ENCODE measurements around the gene CHCHD3. TPM values are rescaled to one million over a fixed set of nuclear protein-coding genes. Genes with fewer than 3 reads are reported as not detected.

Gene CHCHD3
- total RNA-seq, 1 experiment from 2014 or later: 100 TPM

- CTCF ChIA-PET: no interaction called here
These were observed 312.6 kb downstream of the CHCHD3 start for GRCh38 chr7:132769280-132769679.

GRCh38 chr7:132768099-132768498, 313.8 kb downstream of the CHCHD3 start:
- Histone ChIP-seq H3K9me2 (ENCODE audit: insufficient read depth) (no peaks in the 10 kb centered on the region; the same call in 1 of the 2 replicates), H3K27ac (no peak overlapping the region), H2AFZ (no peak overlapping the region), H3F3A (ENCODE audit: insufficient read depth, low read depth) (no peaks in the 10 kb centered on the region), H3K27me3 (ENCODE audit: insufficient read depth, low read depth) (peaks cover 26% of the 10 kb centered on the region; the same call in 1 of the 2 replicates), H3K79me2 (ENCODE audit: low read depth) (no peaks in the 10 kb centered on the region), H3K4me1 (replicated peaks; ENCODE audit: insufficient read depth) (no peaks in the 10 kb centered on the region), H3K4me2 (no peak overlapping the region), H4K20me1 (ENCODE audit: insufficient read depth) (no peaks in the 10 kb centered on the region), H3K36me3 (ENCODE audit: low read depth) (no peaks in the 10 kb centered on the region), H3K4me3 (no peak overlapping the region), H3K9me3 (ENCODE audit: insufficient read depth, low read depth) (peaks cover 8% of the 10 kb centered on the region; the same call in 1 of the 2 replicates)
- ChIA-PET CTCF (no interaction called here), POLR2A (ENCODE audit: unreplicated experiment) (no interaction called here)
- no peak for DNase-seq
- TF ChIP-seq CTCF (conservative IDR thresholded peaks at IDR 0.05): no peak
- no peak for TF ChIP-seq EZH2 (IDR thresholded peaks at IDR 0.05; ENCODE audit: low read depth)
- no TSS peak for BruUV-seq (replicated peaks)
- intact Hi-C loops (cut with micrococcal nuclease; ENCODE audit: unreplicated experiment): no loop called here

More at GRCh38 chr7:132769280-132769679, 312.6 kb downstream of the CHCHD3 start:
- Histone ChIP-seq H3K4me1 (replicated peaks; ENCODE audit: insufficient read depth) (no peaks in the 10 kb centered on the region), H3F3A (ENCODE audit: insufficient read depth, low read depth) (no peaks in the 10 kb centered on the region), H3K9me3 (ENCODE audit: insufficient read depth, low read depth) (peaks cover 8% of the 10 kb centered on the region; the same call in 1 of the 2 replicates), H3K27ac (no peak overlapping the region), H3K36me3 (ENCODE audit: low read depth) (no peaks in the 10 kb centered on the region), H4K20me1 (ENCODE audit: insufficient read depth) (no peaks in the 10 kb centered on the region), H3K4me3 (no peak overlapping the region), H3K27me3 (ENCODE audit: insufficient read depth, low read depth) (peaks cover 26% of the 10 kb centered on the region; the same call in 1 of the 2 replicates), H3K4me2 (no peak overlapping the region), H3K9me2 (ENCODE audit: insufficient read depth) (no peaks in the 10 kb centered on the region; the same call in 1 of the 2 replicates), H2AFZ (no peak overlapping the region), H3K79me2 (ENCODE audit: low read depth) (no peaks in the 10 kb centered on the region)
- no peak for TF ChIP-seq EZH2 (IDR thresholded peaks at IDR 0.05; ENCODE audit: low read depth)
- TF ChIP-seq CTCF (conservative IDR thresholded peaks at IDR 0.05): no peak
- BruUV-seq (replicated peaks): no TSS peak
- intact Hi-C loops (cut with micrococcal nuclease; ENCODE audit: unreplicated experiment): no loop called here
- POLR2A ChIA-PET (ENCODE audit: unreplicated experiment): no interaction called here
- DNase-seq: no peak

GRCh38 chr7:132767378-132767777, 314.5 kb downstream of the CHCHD3 start:
- H3K36me3 ChIP-seq (ENCODE audit: low read depth): no peaks in the 10 kb centered on the region
- ChIA-PET CTCF (no interaction called here), POLR2A (ENCODE audit: unreplicated experiment) (no interaction called here)
- intact Hi-C loops (cut with micrococcal nuclease; ENCODE audit: unreplicated experiment): no loop called here
- H3K4me1 ChIP-seq (replicated peaks; ENCODE audit: insufficient read depth): no peaks in the 10 kb centered on the region
- no TSS peak for BruUV-seq (replicated peaks)
- H3K4me2 ChIP-seq: no peak overlapping the region
- no peak overlapping the region for H3K27ac ChIP-seq
- no peak for DNase-seq
- TF ChIP-seq EZH2 (IDR thresholded peaks at IDR 0.05; ENCODE audit: low read depth) (no peak), CTCF (conservative IDR thresholded peaks at IDR 0.05) (no peak)
- no peak overlapping the region for H3K4me3 ChIP-seq
- H3F3A ChIP-seq (ENCODE audit: insufficient read depth, low read depth): no peaks in the 10 kb centered on the region
- H4K20me1 ChIP-seq (ENCODE audit: insufficient read depth): no peaks in the 10 kb centered on the region
- H2AFZ ChIP-seq: no peak overlapping the region
- H3K9me3 ChIP-seq (ENCODE audit: insufficient read depth, low read depth): peaks cover 8% of the 10 kb centered on the region; the same call in 1 of the 2 replicates
- peaks cover 26% of the 10 kb centered on the region; the same call in 1 of the 2 replicates for H3K27me3 ChIP-seq (ENCODE audit: insufficient read depth, low read depth)
- no peaks in the 10 kb centered on the region; the same call in 1 of the 2 replicates for H3K9me2 ChIP-seq (ENCODE audit: insufficient read depth)
- H3K79me2 ChIP-seq (ENCODE audit: low read depth): no peaks in the 10 kb centered on the region

Data from PC-9 (cell line).